ENCODE results near the gene SYT11. TPM values are rescaled to one million over a fixed set of nuclear protein-coding genes. Genes with fewer than 3 reads are reported as not detected.

The SYT11 gene
- total and polyA plus RNA-seq, 10 of the 15 experiments (the other 5 are each of a cell fraction or from before 2014, with no cell fraction given) = 7.7 to 21.2 (median 13.5) TPM

GRCh38 chr1:155911156-155912055, 52.0 kb downstream of the SYT11 start, which contains the start of gene RIT1 (continued):
- TF ChIP-seq RAD21 (IDR thresholded peaks at IDR 0.05; ENCODE audit: insufficient read depth, low read depth, low read length) (0 out of 2 replicates have a peak, but pooled peaks have one; percentile 5), ZBTB40 (IDR thresholded peaks at IDR 0.05; ENCODE audit: borderline replicate concordance) (peak; percentile 19; the same call in 1 of the 2 replicates), MTA3 (IDR thresholded peaks at IDR 0.05; ENCODE audit: borderline replicate concordance, low read length) (peak; percentile 26; the same call in 1 of the 2 replicates), CHD1 (IDR thresholded peaks at IDR 0.05; ENCODE audit: low read depth, low read length) (no peak), IKZF2 (IDR thresholded peaks at IDR 0.05) (peak; percentile 84 to 88), NR2C2 (IDR thresholded peaks at IDR 0.05; ENCODE audit: borderline replicate concordance, control insufficient read depth, insufficient read length, low read depth) (no peak)

Measured in GM12878 (cell line).